SU-DHL-6 (cell line): ENCODE measurements around the gene CUBN.

Experiments
- CTCF ChIP-seq: fragments of 200-600 bp; sonication (generic); IDR thresholded peaks from one replicate; pipeline ENCODE4 v1.5.1; 2017; ENCODE audit warnings: antibody characterized with exemption, mild to moderate bottlenecking, low read length, moderate library complexity; ENCODE audit not compliant: insufficient read depth, poor library complexity, severe bottlenecking
- EZH2phosphoT487 ChIP-seq: fragments of 200-600 bp; sonication (generic), shearing (Covaris generic); conservative IDR thresholded peaks from 2 replicates; pipeline ENCODE4 v1.6.1; 2018; ENCODE audit warnings: mild to moderate bottlenecking, antibody characterized with exemption, low read length, moderate library complexity, mixed read lengths

GRCh38 chr10:17001961-17002749 lies 127.5 kb downstream of the CUBN start:
- no peak for TF ChIP-seq CTCF
- no peak for TF ChIP-seq EZH2phosphoT487
